ENCODE data around the gene PHLDA2. TPM values are rescaled to one million over a fixed set of nuclear protein-coding genes. Genes with fewer than 3 reads are reported as not detected.

PHLDA2 gene
- polyA plus RNA-seq, 2 donors: 19.6 to 61.7 TPM

DNA sequence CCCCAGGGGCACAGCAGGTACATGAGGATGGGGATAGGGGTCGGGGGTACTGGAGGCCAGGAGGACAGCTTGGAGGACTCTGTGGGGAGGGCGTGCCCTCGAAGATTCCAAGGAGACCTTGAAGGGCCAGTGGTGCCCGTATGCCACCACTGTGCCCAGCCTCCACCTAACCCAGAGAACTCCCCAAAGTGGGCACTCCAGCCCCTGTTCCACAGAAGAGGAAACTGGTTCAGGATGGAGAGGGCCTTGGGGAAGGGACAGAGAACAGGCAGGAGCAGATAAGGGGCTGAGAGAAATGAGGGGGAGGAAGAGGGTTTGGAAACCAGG, 2.2 kb upstream of the PHLDA2 start:
- no peaks in the 10 kb centered on the region for H3K9me3 ChIP-seq (ENCODE audit: control insufficient read depth in 2 of 2, insufficient read depth in 1 of 2, low read depth in 1 of 2, low read length in 1 of 2)
- no peak overlapping the region for H3K27ac ChIP-seq (ENCODE audit: low read depth in 2 of 2, low read length in 1 of 2)
- peaks cover 0 to 22% of the 10 kb centered on the region in 2 donors for H3K4me1 ChIP-seq (ENCODE audit: control insufficient read depth in 2 of 2, insufficient read depth in 2 of 2, low read length in 1 of 2)
- no peak overlapping the region for H3K4me3 ChIP-seq (ENCODE audit: low read depth in 1 of 2, low read length in 2 of 2)
- H3K27me3 ChIP-seq (ENCODE audit: control insufficient read depth in 1 of 2, insufficient read depth in 2 of 2, low read length in 2 of 2): no peaks in the 10 kb centered on the region
- WGBS, 2 donors: 65 to 68% methylated on average over 4 of the region's 4 CpGs
- H3K36me3 ChIP-seq (ENCODE audit: control insufficient read depth in 2 of 2, insufficient read depth in 2 of 2, low read length in 1 of 2): no peaks in the 10 kb centered on the region

DNA sequence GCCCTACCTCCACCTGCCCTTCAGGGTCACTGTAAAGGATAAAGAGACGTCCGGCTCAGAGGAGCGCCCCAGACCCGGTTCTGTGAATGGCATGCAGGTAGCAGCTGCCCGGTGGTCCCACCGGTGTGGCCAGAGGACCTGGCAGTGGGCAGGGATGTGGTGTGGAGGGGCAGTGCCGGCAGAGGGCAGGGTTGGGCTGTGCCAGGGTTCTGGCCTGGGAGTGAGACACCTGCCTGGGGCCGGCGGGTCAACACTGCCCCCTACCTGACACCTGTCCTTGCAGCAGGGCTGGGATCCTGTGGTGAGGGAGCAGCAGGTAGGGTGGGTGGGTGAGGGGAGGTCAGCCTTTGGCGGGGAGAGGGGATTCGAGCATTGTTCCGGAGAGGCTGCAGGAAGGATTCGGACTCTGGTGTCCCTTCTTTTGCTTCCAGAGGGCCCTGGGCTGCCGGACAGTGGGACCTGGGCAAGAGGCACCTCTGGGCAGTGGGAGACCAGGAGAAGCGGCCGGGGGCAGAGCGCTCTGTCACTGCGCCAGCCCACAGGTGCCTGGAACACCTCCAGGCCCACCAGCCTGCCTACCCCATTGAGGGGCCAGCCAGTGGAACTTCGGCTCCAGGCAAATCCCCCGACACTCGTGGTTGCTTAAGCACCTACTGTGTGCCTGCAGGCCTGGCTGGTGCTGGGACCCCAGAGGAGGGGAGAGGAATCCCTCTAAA, 1.6 kb upstream of the PHLDA2 start:
- Histone ChIP-seq H3K4me1 (ENCODE audit: control insufficient read depth in 2 of 2, insufficient read depth in 2 of 2, low read length in 1 of 2) (peaks cover 0 to 22% of the 10 kb centered on the region in 2 donors), H3K27ac (ENCODE audit: low read depth in 2 of 2, low read length in 1 of 2) (peak overlapping the region; percentile 82 to 91), H3K27me3 (ENCODE audit: control insufficient read depth in 1 of 2, insufficient read depth in 2 of 2, low read length in 2 of 2) (no peaks in the 10 kb centered on the region), H3K36me3 (ENCODE audit: control insufficient read depth in 2 of 2, insufficient read depth in 2 of 2, low read length in 1 of 2) (no peaks in the 10 kb centered on the region), H3K4me3 (ENCODE audit: low read depth in 1 of 2, low read length in 2 of 2) (peak overlapping the region; percentile 43 to 62), H3K9me3 (ENCODE audit: control insufficient read depth in 2 of 2, insufficient read depth in 1 of 2, low read depth in 1 of 2, low read length in 1 of 2) (no peaks in the 10 kb centered on the region)
- 43% methylated on average over 21 of the region's 21 CpGs for WGBS, 2 donors

DNA sequence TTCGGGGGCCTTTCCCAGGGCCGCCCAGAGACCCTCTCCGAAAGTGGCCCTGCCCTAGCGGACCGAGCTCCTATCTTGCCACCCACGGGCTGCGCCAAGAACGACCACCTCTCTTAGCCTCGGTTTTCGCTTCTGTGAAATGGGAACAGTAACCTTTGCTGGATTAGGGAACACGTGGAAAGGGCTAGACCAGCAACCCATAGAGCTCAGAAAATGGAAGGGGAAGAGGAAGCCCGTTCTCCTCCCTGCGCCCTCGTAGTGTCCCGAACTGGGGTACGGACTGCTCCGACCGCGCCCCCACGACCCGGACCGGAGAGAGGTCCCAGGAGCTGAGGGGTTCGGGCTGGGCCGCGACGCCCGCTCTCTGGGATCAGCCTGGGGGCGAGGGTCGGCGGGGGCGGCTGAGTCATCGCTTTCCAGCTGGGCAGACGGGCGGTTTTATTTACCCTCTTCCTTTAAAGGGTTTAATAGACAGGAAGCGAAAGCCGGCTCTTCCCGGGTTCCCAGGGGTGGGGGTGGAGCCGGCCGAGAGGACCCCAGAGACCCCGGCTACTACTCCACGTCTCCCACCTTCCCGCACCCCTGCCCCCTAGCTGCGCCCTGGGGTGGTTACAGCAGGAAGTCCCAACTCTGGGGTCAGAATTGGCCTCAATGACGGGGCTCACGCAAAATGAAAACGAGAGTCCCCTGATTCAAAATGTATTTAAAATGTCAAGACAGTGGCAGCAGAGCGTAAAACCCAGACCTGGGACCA, 907 bp upstream of the PHLDA2 start:
- WGBS, 2 donors: 3 to 4% methylated on average over 45 to 47 of the region's 47 CpGs
- H3K4me3 ChIP-seq (ENCODE audit: low read depth in 1 of 2, low read length in 2 of 2): peak overlapping the region; percentile 43 to 62

DNA sequence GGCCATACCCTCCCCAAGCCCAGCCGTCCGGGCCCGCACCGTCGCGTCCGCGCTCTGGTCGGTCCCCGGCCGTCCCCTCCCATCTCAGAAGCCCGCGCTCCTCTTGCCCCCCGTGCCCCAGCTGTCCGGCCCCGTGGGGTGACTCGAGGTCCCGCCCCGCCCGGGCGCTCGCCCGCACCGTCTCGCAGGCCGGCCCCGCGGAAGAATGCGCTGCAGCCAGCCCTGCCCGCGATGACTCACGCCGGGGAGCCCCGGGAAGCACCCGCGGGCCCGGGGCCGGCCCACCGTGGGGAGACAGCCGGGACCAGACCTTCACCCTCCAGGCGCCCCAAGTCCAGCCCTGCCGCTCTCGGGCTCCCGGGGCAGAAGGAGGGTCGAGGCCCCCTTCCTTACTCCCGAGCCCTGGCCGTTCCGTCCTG, 320 bp upstream of the PHLDA2 start:
- Histone ChIP-seq H3K27me3 (ENCODE audit: control insufficient read depth in 1 of 2, insufficient read depth in 2 of 2, low read length in 2 of 2) (no peaks in the 10 kb centered on the region), H3K4me1 (ENCODE audit: control insufficient read depth in 2 of 2, insufficient read depth in 2 of 2, low read length in 1 of 2) (peaks cover 0 to 27% of the 10 kb centered on the region in 2 donors), H3K9me3 (ENCODE audit: control insufficient read depth in 2 of 2, insufficient read depth in 1 of 2, low read depth in 1 of 2, low read length in 1 of 2) (no peaks in the 10 kb centered on the region), H3K4me3 (ENCODE audit: low read depth in 1 of 2, low read length in 2 of 2) (peak overlapping the region; percentile 43 to 62), H3K36me3 (ENCODE audit: control insufficient read depth in 2 of 2, insufficient read depth in 2 of 2, low read length in 1 of 2) (no peaks in the 10 kb centered on the region), H3K27ac (ENCODE audit: low read depth in 2 of 2, low read length in 1 of 2) (peak overlapping the region; percentile 82 to 91)
- 1 to 3% methylated on average over 16 to 48 of the region's 48 CpGs for WGBS, 2 donors

More for the DNA sequence above, 907 bp upstream of the PHLDA2 start:
- Histone ChIP-seq H3K9me3 (ENCODE audit: control insufficient read depth in 2 of 2, insufficient read depth in 1 of 2, low read depth in 1 of 2, low read length in 1 of 2) (no peaks in the 10 kb centered on the region), H3K27me3 (ENCODE audit: control insufficient read depth in 1 of 2, insufficient read depth in 2 of 2, low read length in 2 of 2) (no peaks in the 10 kb centered on the region), H3K4me1 (ENCODE audit: control insufficient read depth in 2 of 2, insufficient read depth in 2 of 2, low read length in 1 of 2) (peaks cover 0 to 22% of the 10 kb centered on the region in 2 donors), H3K27ac (ENCODE audit: low read depth in 2 of 2, low read length in 1 of 2) (peak overlapping the region; percentile 82 to 91), H3K36me3 (ENCODE audit: control insufficient read depth in 2 of 2, insufficient read depth in 2 of 2, low read length in 1 of 2) (no peaks in the 10 kb centered on the region)

DNA sequence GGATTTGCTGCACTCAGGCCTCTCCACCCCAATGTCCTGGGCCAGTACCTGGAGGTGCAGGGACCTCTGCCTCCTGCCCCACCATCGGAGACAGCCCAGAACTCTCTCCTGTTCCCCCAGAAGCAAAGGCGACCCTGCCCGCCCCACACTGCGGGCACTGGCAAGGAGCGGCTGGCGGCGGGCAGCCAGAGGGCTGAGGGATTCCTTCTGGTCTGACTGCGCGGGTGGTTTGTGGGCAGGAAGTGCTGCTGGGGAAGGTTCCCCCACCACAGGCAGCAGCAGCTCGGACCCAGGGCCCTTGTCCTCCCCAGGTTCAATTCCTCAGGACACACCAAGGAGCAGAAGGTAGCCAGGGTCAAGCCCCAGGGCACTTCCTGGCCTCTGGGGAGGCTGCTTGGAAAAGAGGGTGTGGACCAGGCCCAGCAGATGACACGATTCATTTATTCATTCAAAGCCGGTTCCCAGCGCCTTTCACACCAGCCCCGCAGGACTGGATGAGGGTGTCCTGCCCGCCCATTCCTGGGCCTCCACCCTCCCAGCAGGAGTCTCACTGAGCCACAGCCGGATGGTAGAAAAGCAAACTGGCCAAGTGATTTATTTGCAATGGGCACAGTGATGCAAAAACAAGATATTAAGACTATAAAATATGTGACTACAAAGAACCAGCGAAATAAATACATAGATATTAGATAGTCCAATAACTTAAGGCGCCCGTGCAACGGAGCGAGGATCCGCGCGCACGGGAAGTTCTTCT, 1.2 kb downstream of the PHLDA2 start:
- 30 to 33% methylated on average over 25 of the region's 25 CpGs for WGBS, 2 donors

DNA sequence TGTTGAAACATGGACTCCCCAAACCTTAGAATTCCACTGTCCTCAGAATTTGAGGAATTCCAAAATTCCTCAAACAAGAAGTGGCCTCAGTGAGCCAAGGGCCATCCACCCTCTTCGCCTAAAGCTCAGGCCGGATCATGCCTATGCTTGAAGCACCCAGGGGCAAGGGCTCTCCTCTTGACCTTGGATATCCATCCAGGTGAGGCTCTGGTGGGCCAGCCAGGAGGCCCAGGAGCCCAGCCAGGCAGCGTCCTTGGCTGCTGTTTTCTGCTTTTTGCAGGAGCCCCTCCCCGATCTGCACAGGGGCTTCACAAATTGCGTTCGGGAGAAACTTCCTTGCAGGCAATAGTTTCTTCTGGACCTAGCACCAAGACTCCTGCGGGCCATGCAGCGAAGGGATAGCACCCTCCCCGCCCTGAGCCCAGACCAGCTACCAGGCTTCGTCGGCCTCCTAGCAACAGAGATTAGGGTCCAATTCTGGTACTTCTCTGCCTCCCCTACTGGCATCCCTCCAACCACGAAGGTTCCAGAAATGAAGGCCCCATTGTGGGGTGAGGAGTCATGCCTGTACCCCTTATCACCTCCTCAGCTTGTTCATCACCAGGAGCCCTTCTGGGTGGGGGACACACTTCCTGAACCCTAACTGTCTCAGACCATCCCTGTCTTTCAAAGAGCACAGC, 2.0 kb downstream of the PHLDA2 start:
- no peaks in the 10 kb centered on the region for H3K27me3 ChIP-seq (ENCODE audit: control insufficient read depth in 1 of 2, insufficient read depth in 2 of 2, low read length in 2 of 2)
- H3K9me3 ChIP-seq (ENCODE audit: control insufficient read depth in 2 of 2, insufficient read depth in 1 of 2, low read depth in 1 of 2, low read length in 1 of 2): no peaks in the 10 kb centered on the region
- peaks cover 0 to 23% of the 10 kb centered on the region in 2 donors for H3K4me1 ChIP-seq (ENCODE audit: control insufficient read depth in 2 of 2, insufficient read depth in 2 of 2, low read length in 1 of 2)
- WGBS, 2 donors: 81 to 88% methylated on average over 12 of the region's 12 CpGs
- no peak overlapping the region for H3K27ac ChIP-seq (ENCODE audit: low read depth in 2 of 2, low read length in 1 of 2)
- H3K36me3 ChIP-seq (ENCODE audit: control insufficient read depth in 2 of 2, insufficient read depth in 2 of 2, low read length in 1 of 2): no peaks in the 10 kb centered on the region
- H3K4me3 ChIP-seq (ENCODE audit: low read depth in 1 of 2, low read length in 2 of 2): peak overlapping the region in 1 of 2 donors; percentile 62

More for the DNA sequence above, 1.2 kb downstream of the PHLDA2 start:
- peak overlapping the region; percentile 82 to 96 for H3K27ac ChIP-seq (ENCODE audit: low read depth in 2 of 2, low read length in 1 of 2)
- peak overlapping the region; percentile 62 to 86 for H3K4me3 ChIP-seq (ENCODE audit: low read depth in 1 of 2, low read length in 2 of 2)
- H3K27me3 ChIP-seq (ENCODE audit: control insufficient read depth in 1 of 2, insufficient read depth in 2 of 2, low read length in 2 of 2): no peaks in the 10 kb centered on the region
- H3K36me3 ChIP-seq (ENCODE audit: control insufficient read depth in 2 of 2, insufficient read depth in 2 of 2, low read length in 1 of 2): no peaks in the 10 kb centered on the region
- no peaks in the 10 kb centered on the region for H3K9me3 ChIP-seq (ENCODE audit: control insufficient read depth in 2 of 2, insufficient read depth in 1 of 2, low read depth in 1 of 2, low read length in 1 of 2)
- peaks cover 0 to 28% of the 10 kb centered on the region in 2 donors for H3K4me1 ChIP-seq (ENCODE audit: control insufficient read depth in 2 of 2, insufficient read depth in 2 of 2, low read length in 1 of 2)

DNA sequence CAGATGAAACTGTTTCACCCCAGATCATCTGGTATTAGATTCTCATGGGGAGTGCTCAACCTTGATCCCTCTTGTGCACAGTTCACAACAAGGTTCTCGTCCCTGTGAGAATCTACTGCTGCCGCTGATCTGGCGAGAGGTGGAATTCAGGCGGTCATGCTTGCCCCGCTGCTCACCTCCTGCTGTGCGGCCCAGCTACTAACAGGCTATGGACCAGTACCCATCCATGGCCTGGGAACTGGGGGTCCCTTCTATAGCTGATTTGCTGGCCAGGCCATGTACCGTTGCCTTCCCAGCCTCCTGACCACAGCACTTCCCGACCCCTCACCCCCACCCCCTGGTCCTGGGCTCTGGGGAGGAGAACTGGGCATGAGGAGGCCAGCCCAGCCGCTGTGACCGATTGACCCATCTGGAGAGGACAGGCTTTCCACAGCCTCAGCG, 2.6 kb downstream of the PHLDA2 start:
- no peaks in the 10 kb centered on the region for H3K36me3 ChIP-seq (ENCODE audit: control insufficient read depth in 2 of 2, insufficient read depth in 2 of 2, low read length in 1 of 2)
- H3K4me3 ChIP-seq (ENCODE audit: low read depth in 1 of 2, low read length in 2 of 2): no peak overlapping the region
- WGBS, 2 donors: 90 to 96% methylated on average over 11 of the region's 11 CpGs
- no peak overlapping the region for H3K27ac ChIP-seq (ENCODE audit: low read depth in 2 of 2, low read length in 1 of 2)
- no peaks in the 10 kb centered on the region for H3K27me3 ChIP-seq (ENCODE audit: control insufficient read depth in 1 of 2, insufficient read depth in 2 of 2, low read length in 2 of 2)
- no peaks in the 10 kb centered on the region for H3K9me3 ChIP-seq (ENCODE audit: control insufficient read depth in 2 of 2, insufficient read depth in 1 of 2, low read depth in 1 of 2, low read length in 1 of 2)
- peaks cover 0 to 23% of the 10 kb centered on the region in 2 donors for H3K4me1 ChIP-seq (ENCODE audit: control insufficient read depth in 2 of 2, insufficient read depth in 2 of 2, low read length in 1 of 2)

DNA sequence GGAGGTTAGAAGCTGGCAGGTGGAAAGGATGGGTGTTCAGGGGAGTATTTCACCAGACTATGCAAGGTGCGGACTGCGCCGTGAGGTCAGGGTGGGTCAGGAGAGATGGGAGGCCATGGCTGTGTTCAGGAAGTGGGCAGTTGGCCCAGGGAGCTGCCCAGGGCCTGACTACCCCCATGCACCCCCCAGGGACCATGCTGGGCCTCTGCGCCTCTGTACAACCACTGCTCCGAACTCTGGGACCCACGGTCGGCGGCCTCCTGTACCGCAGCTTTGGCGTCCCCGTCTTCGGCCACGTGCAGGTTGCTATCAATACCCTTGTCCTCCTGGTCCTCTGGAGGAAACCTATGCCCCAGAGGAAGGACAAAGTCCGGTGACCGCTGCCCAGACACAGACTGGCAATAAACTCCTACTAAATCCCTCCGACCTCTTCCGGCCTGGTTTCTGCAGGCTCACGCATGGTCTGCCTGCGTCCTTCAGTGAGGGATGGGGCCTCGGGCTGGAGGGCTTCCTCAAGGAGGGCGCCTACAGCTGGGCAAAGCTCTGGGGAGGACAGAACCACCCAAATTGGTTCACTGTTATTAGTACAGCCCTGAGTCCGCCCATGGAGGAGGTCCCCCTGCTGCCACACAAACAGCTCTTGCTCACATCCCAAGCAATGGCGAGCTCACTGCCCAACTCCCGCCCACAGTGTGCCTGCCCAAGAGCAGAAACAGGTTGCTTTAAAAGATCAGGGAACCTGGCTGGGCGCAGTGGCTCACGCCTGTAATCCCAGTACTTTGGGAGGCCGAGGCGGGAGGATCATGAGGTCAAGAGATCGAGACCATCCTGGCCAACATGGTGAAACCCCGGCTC, 4.2 kb downstream of the PHLDA2 start:
- no peak overlapping the region for H3K4me3 ChIP-seq (ENCODE audit: low read depth in 1 of 2, low read length in 2 of 2)
- WGBS, 2 donors: 90 to 91% methylated on average over 30 of the region's 30 CpGs
- no peak overlapping the region for H3K27ac ChIP-seq (ENCODE audit: low read depth in 2 of 2, low read length in 1 of 2)
- no peaks in the 10 kb centered on the region for H3K9me3 ChIP-seq (ENCODE audit: control insufficient read depth in 2 of 2, insufficient read depth in 1 of 2, low read depth in 1 of 2, low read length in 1 of 2)
- H3K36me3 ChIP-seq (ENCODE audit: control insufficient read depth in 2 of 2, insufficient read depth in 2 of 2, low read length in 1 of 2): no peaks in the 10 kb centered on the region
- H3K4me1 ChIP-seq (ENCODE audit: control insufficient read depth in 2 of 2, insufficient read depth in 2 of 2, low read length in 1 of 2): peaks cover 0 to 22% of the 10 kb centered on the region in 2 donors
- H3K27me3 ChIP-seq (ENCODE audit: control insufficient read depth in 1 of 2, insufficient read depth in 2 of 2, low read length in 2 of 2): no peaks in the 10 kb centered on the region
